Spinal cord (tissue), 10 donors: Measurements from ENCODE around the gene IRAK1BP1. TPM values are rescaled to one million over a fixed set of nuclear protein-coding genes. Genes with fewer than 3 reads are reported as not detected.
"Not testable (repeated sequence)": the region's sequence is repeated elsewhere in the genome, so short reads cannot be mapped to it uniquely, and the experiment has no call there.

Experiments used
- DNase-seq, 6 donors: peaks; one replicate each; pipeline versions ENCODE4 v3.0.0 to v3.0.0-alpha.2; 2013 to 2015; ENCODE audit warnings: low spot score in 6 of 6, low read depth in 4 of 6
- H3K27ac ChIP-seq: one replicate; pipeline ENCODE4 v1.5.1; 2013; ENCODE audit warnings: low read depth, low read length, control low read depth
- H3K27me3 ChIP-seq: one replicate; pipeline ENCODE4 v1.6.1; 2013; ENCODE audit warnings: low read length; ENCODE audit not compliant: control insufficient read depth, insufficient read depth
- H3K36me3 ChIP-seq: one replicate; pipeline ENCODE4 v1.6.1; 2013; ENCODE audit warnings: low read length; ENCODE audit not compliant: control insufficient read depth, insufficient read depth
- H3K4me1 ChIP-seq: one replicate; pipeline ENCODE4 v1.6.1; 2013; ENCODE audit warnings: low read length; ENCODE audit not compliant: control insufficient read depth, insufficient read depth
- H3K4me3 ChIP-seq: one replicate; pipeline ENCODE4 v1.5.1; 2013; ENCODE audit warnings: low read depth, low read length, control low read depth
- H3K9me3 ChIP-seq: one replicate; pipeline ENCODE4 v1.6.1; 2013; ENCODE audit warnings: low read length; ENCODE audit not compliant: control insufficient read depth, insufficient read depth
- WGBS: methylation state at CpG from one replicate; pipeline ENCODE4 v1.1.5; 2013; ENCODE audit warnings: missing lambda C conversion rate; ENCODE audit not compliant: insufficient coverage; 5-methylcytosine and 5-hydroxymethylcytosine counted together
- polyA plus RNA-seq, 2 donors: library from polyadenylated mRNA; unstranded; fragments of 120-200 nt; gene quantifications; one replicate each; pipeline ENCODE4 v1.2.1, GENCODE V29; 2013; ENCODE audit not compliant: insufficient read length in 2 of 2
- total RNA-seq, 2 donors: library from RNA; depleted of rRNA in 1 of 2; stranded (reverse); fragments of 120-200 nt in 1 of 2; fragments of >200 nt in 1 of 2; gene quantifications; one replicate each; pipeline versions ENCODE4 v1.2.3 to v1.2.4, GENCODE V29; 2013 to 2014
- donor health status: healthy.

The IRAK1BP1 gene
- total and polyA plus RNA-seq, 4 donors: 8.0 to 19.0 (median 13.4) TPM

GRCh38 chr6:78867020-78867369 is 356 bp upstream of the IRAK1BP1 start:
- Histone ChIP-seq H3K4me1 (peaks cover 3% of the 10 kb centered on the region), H3K9me3 (no peaks in the 10 kb centered on the region), H3K4me3 (peak overlapping the region; percentile 99), H3K27me3 (no peaks in the 10 kb centered on the region), H3K36me3 (no peaks in the 10 kb centered on the region), H3K27ac (peak overlapping the region; percentile 80)
- WGBS: under 1% methylated on average over 10 of the region's 13 CpGs
- DNase-seq: no peak

- 0% methylated on average over 1 of the region's 8 CpGs for WGBS
- no peak overlapping the region for H3K27ac ChIP-seq
Measured at GRCh38 chr6:78868116-78868515, 765 bp downstream of the IRAK1BP1 start.

GRCh38 chr6:78875505-78875904 is 8.2 kb downstream of the IRAK1BP1 start:
- no peak overlapping the region for H3K4me3 ChIP-seq
- H3K9me3 ChIP-seq: peaks cover 2% of the 10 kb centered on the region
- no peak overlapping the region for H3K27ac ChIP-seq
- no peak for DNase-seq
- WGBS: no CpG with 5 or more reads among the region's 3 CpGs
- no peaks in the 10 kb centered on the region for H3K4me1 ChIP-seq
- no peaks in the 10 kb centered on the region for H3K27me3 ChIP-seq
- H3K36me3 ChIP-seq: peaks cover 9% of the 10 kb centered on the region

More at GRCh38 chr6:78868116-78868515, 765 bp downstream of the IRAK1BP1 start:
- Histone ChIP-seq H3K36me3 (no peaks in the 10 kb centered on the region), H3K4me1 (peaks cover 3% of the 10 kb centered on the region), H3K4me3 (peak overlapping the region; percentile 99), H3K9me3 (no peaks in the 10 kb centered on the region), H3K27me3 (no peaks in the 10 kb centered on the region)
- peak in 1 of 6 donors; percentile 6 for DNase-seq

- DNase-seq: no peak
- WGBS: 100% methylated on average over 2 of the region's 5 CpGs
- H3K27ac ChIP-seq: no peak overlapping the region
- no peaks in the 10 kb centered on the region for H3K4me1 ChIP-seq
- H3K4me3 ChIP-seq: no peak overlapping the region
- H3K36me3 ChIP-seq: no peaks in the 10 kb centered on the region
- H3K9me3 ChIP-seq: no peaks in the 10 kb centered on the region
- H3K27me3 ChIP-seq: no peaks in the 10 kb centered on the region
Measured at GRCh38 chr6:78883651-78884050, 16.3 kb downstream of the IRAK1BP1 start.

- WGBS: no CpG with 5 or more reads among the region's 5 CpGs
- not testable (repeated sequence) for H3K27ac ChIP-seq, H3K4me3 ChIP-seq, H3K9me3 ChIP-seq, DNase-seq, H3K4me1 ChIP-seq, H3K36me3 ChIP-seq, H3K27me3 ChIP-seq
Measured at GRCh38 chr6:78889901-78890300, 22.6 kb downstream of the IRAK1BP1 start.

- H3K9me3 ChIP-seq: no peaks in the 10 kb centered on the region
- whole genome bisulfite sequencing: no CpG with 5 or more reads among the region's 2 CpGs
- H3K4me1 ChIP-seq: no peaks in the 10 kb centered on the region
- H3K36me3 ChIP-seq: no peaks in the 10 kb centered on the region
- no peaks in the 10 kb centered on the region for H3K27me3 ChIP-seq
- no peak overlapping the region for H3K27ac ChIP-seq
- DNase-seq: no peak
- no peak overlapping the region for H3K4me3 ChIP-seq
Measured at GRCh38 chr6:78896227-78896626, 28.9 kb downstream of the IRAK1BP1 start.

- H3K27me3 ChIP-seq: peaks cover 3% of the 10 kb centered on the region
- H3K36me3 ChIP-seq: peaks cover 8% of the 10 kb centered on the region
- H3K4me1 ChIP-seq: peaks cover 6% of the 10 kb centered on the region
- H3K9me3 ChIP-seq: no peaks in the 10 kb centered on the region
- DNase-seq: no peak
- WGBS: no CpG with 5 or more reads among the region's 2 CpGs
- no peak overlapping the region for H3K4me3 ChIP-seq
- H3K27ac ChIP-seq: no peak overlapping the region
Measured at GRCh38 chr6:78908621-78909020, 41.3 kb downstream of the IRAK1BP1 start.

- no peak for DNase-seq
- H3K9me3 ChIP-seq: no peaks in the 10 kb centered on the region
- H3K27ac ChIP-seq: no peak overlapping the region
- H3K4me3 ChIP-seq: no peak overlapping the region
- H3K27me3 ChIP-seq: peaks cover 3% of the 10 kb centered on the region
- H3K36me3 ChIP-seq: peaks cover 8% of the 10 kb centered on the region
- WGBS: 80% methylated on average over 1 of the region's 3 CpGs
- peaks cover 6% of the 10 kb centered on the region for H3K4me1 ChIP-seq
Measured at GRCh38 chr6:78909391-78909790, 42.0 kb downstream of the IRAK1BP1 start.

GRCh38 chr6:78910010-78910409 is 42.7 kb downstream of the IRAK1BP1 start:
- 88% methylated on average over 8 of the region's 10 CpGs for WGBS
- peaks cover 6% of the 10 kb centered on the region for H3K4me1 ChIP-seq
- peaks cover 8% of the 10 kb centered on the region for H3K36me3 ChIP-seq
- no peak overlapping the region for H3K27ac ChIP-seq
- H3K27me3 ChIP-seq: peaks cover 3% of the 10 kb centered on the region
- H3K4me3 ChIP-seq: no peak overlapping the region
- DNase-seq: no peak
- H3K9me3 ChIP-seq: no peaks in the 10 kb centered on the region

- no peaks in the 10 kb centered on the region for H3K9me3 ChIP-seq
- peaks cover 3% of the 10 kb centered on the region for H3K27me3 ChIP-seq
- DNase-seq: peak in 2 of 6 donors; percentile 21 to 32
- H3K36me3 ChIP-seq: peaks cover 8% of the 10 kb centered on the region
- H3K27ac ChIP-seq: no peak overlapping the region
- peak overlapping the region; percentile 37 for H3K4me3 ChIP-seq
- 3% methylated on average over 49 of the region's 49 CpGs for WGBS
- H3K4me1 ChIP-seq: peaks cover 6% of the 10 kb centered on the region
Measured at GRCh38 chr6:78910591-78911171, 43.3 kb downstream of the IRAK1BP1 start.
